Right renal pelvis (tissue), 4 donors: ENCODE data around the gene CDH13. TPM values are rescaled to one million over a fixed set of nuclear protein-coding genes. Genes with fewer than 3 reads are reported as not detected.

ENCODE experiments used
- DNase-seq, 4 donors: peaks; one replicate each; pipeline ENCODE4 v3.0.0-alpha.2; 2013; ENCODE audit warnings: low read depth in 4 of 4, low spot score in 3 of 4, missing footprints in 1 of 4
- polyA plus RNA-seq, 4 donors: library from polyadenylated mRNA; unstranded; fragments of 120-200 nt; gene quantifications; one replicate each; pipeline ENCODE4 v1.2.1, GENCODE V29; 2013; ENCODE audit not compliant: insufficient read length in 4 of 4

Gene CDH13
- polyA plus RNA-seq, 4 donors = 10.1 to 16.5 (median 13.4) TPM

DNA sequence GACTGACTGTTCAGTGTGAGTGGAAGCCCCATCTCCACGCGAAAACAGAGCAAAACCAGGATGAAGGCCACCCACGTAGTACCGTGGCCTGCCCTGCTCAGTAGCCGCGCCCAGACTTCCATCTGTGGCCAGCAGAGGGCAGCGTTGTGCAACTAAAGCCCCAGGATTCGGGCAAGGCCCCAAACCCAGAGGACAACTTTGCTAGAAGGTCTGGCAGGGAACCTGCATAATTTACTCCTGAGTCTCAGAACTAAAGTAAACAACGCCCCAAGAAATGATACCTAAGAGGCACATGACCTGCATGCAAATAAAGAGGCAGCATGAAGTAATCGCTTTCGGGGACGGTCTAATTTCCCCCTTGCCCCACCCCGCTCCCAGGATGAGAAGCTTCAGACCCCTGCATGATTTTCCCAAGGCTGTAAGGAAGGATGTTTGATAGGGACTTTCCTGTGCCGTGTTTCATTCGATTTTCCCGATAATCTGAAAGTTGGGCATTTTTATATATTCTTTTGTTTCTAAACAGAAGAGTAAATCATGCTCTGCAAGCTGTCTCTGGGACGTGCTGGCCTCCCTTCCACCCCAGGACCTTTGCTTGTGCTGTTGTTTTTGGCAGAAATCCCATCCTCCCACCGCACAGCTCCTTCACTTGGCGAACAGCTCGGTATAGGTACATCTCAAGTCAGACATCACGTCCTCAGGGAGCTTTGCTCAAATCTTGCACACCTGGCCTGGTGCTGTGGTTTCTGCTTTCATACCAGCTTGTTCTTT, 1199.6 kb downstream of the CDH13 start:
- peak; percentile 45 to 65 (median 47) for DNase-seq

DNA sequence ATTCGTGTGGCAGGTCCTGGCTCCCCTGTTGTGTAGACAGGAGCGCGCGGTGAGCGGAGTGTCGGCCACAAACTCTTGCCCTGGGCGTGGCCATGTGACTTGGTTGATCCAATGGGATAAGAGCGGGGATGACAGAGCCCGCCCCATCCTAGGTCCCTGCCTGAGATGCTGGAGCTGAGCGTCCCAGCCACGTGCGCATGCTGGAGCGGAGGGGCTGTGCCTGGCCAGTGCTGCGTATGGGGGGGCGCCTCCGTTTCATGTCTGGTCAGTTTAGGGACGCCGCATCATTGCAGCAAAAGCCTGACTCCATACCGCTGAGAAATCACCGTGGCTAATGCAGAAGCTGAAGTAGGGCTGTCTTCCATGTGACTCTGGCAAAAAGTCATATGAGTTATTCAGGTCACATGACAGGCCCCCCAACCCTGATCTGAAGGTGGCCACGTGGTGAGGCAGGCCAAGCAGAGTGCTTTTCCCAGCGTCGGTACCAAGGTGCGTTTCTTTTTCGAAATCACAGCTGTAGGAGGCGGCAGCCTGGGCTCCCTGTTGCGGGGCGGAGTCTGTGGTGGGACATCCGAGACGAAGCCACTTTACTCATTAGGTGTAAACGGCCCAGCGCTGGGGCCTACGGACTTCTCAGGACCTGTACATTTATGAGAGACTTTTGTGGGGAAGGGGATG, 1203.5 kb downstream of the CDH13 start:
- DNase-seq = no peak

DNA sequence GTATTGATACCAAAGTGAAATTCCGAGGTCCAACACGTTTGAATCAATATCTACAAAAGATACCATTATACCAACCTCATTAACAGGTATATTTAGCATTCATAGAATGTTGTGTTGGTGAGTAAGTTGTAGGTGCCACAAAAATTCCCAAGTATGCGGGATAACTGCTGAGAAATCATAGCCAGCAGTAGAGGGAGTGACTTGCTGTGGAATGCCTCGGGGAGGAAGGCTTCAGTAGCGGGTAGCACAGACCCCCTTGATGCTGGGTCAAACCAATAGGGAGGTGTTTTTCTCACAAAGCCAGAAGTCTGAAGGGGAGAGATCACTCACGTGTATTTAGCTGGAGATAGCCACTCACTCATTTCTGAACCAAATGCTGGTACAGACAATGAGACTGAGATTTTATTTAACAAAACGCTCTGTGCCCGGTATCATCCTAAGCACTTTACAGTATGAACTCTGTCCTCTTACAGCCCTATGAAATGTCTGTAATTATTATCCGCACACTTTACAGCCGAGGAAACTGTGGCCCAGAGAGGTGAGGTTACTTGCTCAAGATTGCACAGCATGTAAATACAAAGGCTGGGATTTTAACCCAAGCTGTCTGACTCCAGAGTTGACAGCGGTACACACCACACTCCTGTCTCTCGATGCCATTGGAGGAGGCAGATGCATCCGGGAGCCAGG, 1204.1 kb downstream of the CDH13 start:
- DNase-seq = no peak

DNA sequence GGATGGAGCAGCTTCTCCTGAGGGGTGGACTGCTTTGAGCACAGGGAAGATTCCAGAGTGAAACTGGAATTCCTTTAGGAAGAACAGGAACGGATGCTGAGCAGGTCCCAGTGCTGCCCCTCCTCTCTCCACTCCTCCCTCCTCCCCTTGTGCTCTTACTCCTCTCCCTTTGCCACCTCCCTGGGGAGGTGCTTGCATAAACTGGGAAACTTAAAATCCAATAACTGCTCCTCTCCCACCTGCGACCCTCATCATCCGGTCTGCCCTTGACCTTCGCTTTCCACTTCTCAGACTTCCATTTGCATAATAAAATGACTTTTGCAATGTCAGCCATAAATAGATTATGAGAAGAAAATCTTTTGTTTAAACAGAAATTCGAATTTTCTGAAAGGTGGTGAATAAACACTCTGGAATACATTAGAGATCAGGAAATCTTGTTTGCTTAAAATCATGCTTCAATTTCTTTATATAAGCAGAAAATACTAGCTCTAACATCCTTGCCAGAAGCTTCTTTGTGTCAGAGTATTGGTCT, 1204.8 kb downstream of the CDH13 start:
- DNase-seq = no peak

DNA sequence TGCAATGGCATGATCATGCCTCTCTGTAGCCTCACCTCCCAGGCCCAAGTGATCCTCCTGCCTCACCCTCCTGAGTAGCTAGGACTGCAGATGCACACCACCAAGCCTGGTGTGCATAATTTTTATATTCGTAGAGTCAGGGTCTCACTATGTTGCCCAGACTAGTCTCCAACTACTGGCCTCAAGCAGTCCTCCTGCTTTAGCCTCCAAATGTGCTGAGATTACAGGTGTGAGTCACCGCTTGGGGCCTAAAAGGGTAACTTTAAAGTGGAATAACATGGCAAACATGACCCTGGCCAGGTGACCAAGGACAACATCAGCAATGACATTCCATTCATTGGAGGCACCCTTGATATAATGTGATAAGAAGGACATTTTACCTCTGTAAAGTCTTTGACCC, 1207.2 kb downstream of the CDH13 start:
- DNase-seq = no peak

DNA sequence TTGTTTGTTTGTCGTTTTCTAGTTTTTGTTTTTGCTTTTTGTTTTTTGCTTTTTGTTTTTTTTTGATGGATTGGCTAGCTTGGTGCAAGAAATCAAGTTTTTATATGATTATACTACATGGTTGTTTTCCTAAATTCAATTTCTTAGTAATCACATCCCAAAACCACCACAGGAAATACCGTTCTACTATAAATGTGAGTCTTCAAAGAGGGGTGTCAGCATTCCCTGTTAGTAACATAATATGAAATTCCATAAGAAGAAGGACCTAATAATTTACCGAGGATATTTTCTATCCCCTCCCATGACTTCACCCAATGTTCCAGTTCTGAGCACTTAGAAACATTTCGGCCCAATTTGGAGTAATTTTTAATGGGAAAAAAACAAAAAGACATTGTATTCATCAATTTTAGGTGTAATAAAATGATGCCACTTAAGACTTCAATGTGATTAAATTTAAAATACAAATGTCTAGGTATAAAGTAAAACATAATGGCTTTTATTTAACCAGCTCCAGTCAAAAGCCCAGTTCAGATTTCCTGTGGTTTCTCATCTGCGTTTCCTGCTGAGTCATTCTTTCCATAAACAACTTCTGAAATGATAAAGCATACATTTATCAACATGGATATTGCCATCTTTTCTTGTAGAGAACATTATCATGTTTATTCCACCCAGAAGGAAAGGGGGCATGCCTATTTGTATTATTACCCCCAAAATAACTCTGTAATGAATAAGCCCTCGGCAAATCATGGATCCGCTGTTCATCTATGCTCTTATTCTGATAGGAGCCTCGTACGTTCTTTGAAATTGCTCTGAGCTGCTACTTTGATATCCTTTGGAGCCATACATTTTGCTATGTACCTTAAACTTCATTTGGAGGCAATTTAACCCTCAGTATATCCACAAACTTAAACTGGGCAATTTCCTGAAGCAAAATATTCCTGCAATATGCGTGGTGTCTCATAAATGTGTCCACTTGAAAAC, 1209.1 kb downstream of the CDH13 start:
- DNase-seq = no peak

DNA sequence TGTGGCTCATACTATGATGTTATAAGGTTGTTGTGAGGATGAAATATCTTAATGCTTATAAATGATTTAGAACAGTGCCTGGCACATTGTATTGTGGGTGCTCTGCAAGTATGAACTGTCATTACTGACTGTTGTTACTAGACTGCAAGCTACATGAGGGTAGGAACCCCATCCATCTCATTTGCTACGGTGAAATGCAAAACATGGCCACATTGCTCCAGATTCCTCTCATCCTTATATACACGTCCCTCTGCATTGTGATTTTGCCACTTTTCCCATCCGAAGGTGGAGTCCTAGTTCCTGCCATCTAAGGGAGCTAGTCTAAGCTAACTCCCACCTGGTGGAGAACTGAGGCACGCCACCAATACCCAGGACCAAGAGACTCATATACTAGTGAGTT, 1210.8 kb downstream of the CDH13 start:
- no peak for DNase-seq

DNA sequence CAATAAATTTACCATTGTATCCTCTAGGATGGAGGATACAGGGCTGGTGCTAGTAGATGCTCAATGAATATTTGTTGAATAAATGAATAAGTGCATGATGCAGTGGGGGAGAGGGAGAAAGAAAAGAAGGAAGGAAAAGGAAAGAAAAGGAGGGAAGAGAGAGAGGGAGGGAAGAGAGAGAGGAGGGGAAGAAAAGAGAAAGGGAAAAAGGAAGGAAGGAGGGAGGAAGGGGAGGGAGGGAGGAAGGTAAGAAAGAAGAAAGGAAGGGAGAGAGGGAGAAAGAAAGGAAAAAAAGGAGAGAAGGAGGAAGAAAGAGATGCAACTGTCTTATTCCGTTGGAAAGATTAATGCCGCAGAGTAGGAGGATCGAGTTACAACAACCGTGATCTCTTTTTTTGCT, 1211.4 kb downstream of the CDH13 start:
- DNase-seq = no peak

DNA sequence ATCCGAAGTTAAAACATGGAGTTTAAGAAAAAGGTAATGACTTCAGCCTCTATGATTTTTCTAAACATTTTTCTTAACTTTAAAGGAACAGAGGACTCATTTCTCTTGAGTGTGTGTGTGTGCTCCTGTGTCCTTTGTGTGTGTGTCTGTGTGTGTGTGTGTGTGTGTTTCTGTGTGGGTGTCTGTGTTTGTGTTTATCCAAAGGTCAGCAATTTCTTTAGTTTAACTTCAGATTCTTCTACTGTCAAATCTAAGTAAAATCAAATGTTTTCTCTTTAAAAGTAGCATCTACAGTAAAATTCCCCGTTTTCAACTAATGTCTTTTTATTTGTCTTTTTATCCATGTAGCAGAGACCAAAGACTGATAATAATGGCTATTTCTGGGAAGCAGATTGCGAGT, 1212.8 kb downstream of the CDH13 start:
- no peak for DNase-seq

DNA sequence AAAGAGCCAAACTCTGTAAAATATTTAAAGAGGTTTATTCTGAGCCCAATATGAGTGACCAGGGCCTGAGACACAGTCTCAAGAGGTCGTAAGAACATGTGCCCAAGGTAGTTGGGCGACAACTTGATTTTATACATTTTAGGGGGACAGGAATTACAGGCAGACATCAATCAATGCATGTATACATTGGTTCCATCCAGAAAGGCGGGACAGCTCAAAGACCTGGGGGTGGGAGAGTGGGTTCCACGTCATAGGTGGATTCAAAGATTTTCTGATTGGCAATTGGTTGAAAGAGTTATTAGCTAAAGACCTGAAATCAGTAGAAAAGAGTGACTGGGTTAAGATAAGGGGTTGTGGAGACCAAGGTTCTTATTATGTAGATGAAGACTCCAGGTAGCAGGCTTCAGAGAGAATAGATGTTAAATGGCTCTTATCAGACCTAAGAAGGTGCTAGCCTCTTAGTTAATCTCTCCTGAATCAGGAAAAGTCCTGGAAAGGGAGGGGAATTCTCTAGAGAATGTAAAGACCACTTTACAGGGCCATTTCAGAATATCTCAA, 1213.4 kb downstream of the CDH13 start:
- DNase-seq = no peak

DNA sequence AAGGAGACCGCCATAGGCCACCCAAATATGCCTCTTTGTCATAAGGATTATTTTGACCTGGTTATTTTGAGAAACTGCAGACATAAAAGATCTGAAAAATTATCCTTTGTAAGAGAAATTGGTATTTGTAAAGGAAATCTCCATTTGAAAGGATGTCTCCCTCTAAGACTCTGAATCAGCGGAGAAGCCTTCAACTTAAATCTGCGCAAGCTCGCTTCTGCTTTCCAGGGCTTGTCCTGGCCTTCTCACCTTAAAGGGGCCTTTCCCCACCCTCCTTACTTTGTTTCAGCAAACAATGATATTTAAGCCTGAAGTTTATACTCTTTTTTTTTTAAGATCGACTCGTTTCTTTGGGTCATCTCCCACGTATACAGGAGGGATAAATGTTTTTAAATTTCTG, 1215.5 kb downstream of the CDH13 start:
- no peak for DNase-seq

DNA sequence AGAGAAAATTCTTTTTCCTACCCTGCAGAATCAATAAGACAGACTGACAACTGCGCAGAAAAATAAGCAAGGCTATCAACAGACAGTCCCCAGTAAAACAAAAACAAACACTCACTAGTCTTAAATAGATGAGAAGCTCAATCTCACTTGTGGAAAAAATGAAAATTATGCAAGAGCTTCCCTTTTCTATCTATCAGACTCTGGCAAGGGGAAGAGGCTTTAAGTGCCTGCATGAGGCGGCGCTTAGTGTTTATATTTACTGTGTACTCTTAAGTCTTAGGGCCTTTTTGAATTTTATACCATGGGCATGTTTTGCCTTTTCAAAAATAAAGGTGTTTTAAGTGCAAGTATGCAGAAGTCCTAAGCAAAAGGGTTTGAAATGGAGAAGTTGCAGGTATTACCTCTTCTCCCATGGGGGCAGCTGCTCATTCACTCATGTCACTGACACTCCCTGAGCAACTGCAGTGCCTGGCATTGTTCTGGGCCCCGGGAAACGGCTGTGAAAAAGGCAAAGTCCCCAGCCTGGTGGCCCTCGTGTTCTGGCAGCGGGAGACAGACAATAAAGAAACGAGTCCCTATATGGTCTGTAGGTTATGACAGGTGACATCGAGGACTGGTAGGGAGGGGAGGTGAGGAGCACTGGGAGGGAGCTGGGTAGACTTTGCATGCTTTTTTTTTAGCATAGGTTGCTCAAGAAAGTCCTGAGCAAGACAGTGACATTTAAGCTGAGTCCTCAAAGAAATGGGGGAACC, 1216.2 kb downstream of the CDH13 start:
- no peak for DNase-seq

DNA sequence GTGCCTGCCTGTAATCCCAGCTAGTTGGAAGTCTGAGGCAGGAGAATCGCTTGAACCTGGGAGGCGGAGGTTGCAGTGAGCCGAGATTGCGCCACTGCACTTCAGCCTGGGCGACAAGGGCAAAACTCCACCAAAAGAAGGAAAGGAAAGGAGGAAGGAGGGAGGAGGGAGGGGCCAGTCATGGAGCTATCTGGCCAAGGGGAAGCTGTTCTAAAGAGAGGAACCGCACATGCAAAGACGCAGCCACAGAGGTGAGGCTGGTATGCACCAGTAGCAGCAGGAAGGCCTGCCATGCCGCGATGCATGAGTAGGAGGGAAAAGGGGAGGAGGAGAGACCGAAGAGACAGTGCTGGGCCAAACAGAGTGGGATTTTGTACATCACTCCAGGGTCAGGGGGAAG, 1216.9 kb downstream of the CDH13 start:
- DNase-seq = no peak

DNA sequence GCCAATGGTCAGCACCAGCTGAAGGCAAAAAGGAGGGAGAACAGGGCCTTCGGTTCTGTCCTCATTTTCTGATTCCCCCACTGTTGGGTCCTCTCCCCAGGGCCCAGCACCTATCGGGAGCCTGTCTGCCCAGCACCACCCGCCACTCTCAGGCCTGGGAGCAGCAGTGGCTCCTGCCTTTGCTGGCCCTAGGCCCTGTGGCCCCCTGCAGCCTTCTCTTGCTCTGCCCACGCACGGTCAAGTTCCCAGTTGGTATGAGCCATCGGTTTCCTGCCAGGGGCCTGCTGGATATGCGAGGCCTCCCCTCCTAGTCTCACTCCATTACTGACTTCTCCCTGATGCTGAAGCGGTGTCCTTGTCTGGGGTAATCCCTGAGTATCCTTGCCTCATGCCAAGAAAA, 1218.5 kb downstream of the CDH13 start:
- no peak for DNase-seq

DNA sequence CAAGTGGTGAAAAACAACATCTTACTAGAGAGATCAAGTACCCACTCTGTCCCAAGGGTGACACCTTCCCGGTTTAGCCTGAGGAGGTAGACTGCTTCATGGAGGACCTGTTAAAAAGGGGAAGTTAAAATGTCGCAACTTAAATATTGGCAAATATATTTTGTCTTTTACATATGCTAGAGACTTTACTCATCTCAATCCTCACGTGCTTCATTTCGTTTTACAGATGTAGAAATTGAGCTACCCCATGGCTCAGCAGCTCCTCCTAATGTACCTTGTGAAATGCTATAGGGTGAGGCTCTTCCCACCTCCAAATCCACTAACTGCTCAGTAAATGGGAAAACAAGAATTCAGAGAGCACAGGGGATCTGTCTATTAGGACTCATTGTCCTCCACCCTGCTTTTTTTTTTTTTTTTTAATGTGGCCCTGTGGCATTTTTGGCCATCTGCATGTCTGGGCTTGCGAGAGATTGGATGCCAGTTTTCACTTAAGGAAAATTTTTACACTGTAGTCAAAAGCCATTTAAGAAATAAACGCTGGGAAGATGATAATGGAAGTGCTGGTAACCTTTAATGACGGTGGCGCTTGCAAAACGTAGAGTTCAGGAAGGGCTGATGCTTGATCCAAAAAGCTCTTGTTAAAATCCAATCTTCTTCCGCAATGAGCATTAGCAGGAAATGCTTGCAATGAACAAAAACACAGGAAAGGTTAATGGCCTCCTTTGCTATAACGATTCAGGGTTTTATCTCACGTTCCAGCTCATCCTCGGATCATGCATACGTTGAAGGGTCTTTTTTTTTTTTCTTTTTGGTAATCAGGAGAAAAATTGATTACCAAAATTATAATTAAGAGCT, 1220.8 kb downstream of the CDH13 start:
- no peak for DNase-seq

DNA sequence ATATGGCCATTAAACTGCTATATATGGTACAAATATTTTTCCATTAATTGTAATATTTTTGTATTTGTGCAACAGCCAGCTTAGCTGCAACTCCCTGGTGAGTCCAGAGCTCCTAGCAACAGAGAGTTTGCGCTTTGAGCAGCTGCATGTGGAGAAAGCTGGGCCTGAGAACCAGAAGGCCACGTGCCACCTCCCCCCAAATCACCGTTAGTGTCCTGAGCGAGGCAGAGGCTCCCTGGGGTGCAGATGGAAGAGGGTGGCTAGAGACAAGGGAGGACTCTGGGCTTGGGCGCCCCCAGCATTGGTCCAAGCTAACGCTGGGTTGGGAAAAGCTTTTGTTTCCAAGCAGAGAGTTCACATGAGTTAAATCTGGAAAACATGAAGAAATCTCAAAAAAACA, 1222.7 kb downstream of the CDH13 start:
- DNase-seq = no peak
